Panc1 (cell line): ENCODE measurements around the gene KLHL35. TPM values are rescaled to one million over a fixed set of nuclear protein-coding genes. Genes with fewer than 3 reads are reported as not detected.

Source experiments
- ATAC-seq: fragments of 200-7000 bp; cut with Tn5 transposase; 2 replicates; pipeline ENCODE4 v1.9.1; 2020; ENCODE audit warnings: mild to moderate bottlenecking, moderate library complexity
- BruUV-seq: library from RNA; stranded (reverse); fragments of 400-500 nt; replicated peaks from 2 replicates; lab custom pipeline; 2021; lab: Mats Ljungman, UMichigan
- CTCF ChIA-PET: fragments of 300-600 bp; sonication (Branson Sonifier 250); formaldehyde crosslinking; loops from one replicate; lab custom pipeline; 2022; ENCODE audit warnings: antibody characterized with exemption; lab: Charles Lee
- POLR2A ChIA-PET: fragments of 300-600 bp; sonication (Branson Sonifier 250); formaldehyde crosslinking; loops from one replicate; lab custom pipeline; 2022; ENCODE audit warnings: antibody characterized with exemption; lab: Charles Lee
- DNase-seq: peaks from one replicate; pipeline ENCODE4 v3.0.0-alpha.2; 2010; ENCODE audit warnings: low read depth, low spot score
- H3K27ac ChIP-seq: 2 replicates; pipeline ENCODE4 v1.5.1; 2011; ENCODE audit warnings: mild to moderate bottlenecking, low read length, inconsistent platforms
- H3K27me3 ChIP-seq: fragments of 200-500 bp; sonication (Bioruptor generic); 2 replicates; pipeline ENCODE4 v1.6.0; 2014; ENCODE audit warnings: low read length, inconsistent platforms; ENCODE audit not compliant: control insufficient read depth, insufficient read depth
- H3K36me3 ChIP-seq: fragments of 200-500 bp; sonication (Bioruptor generic); 2 replicates; pipeline ENCODE4 v1.5.1; 2014; ENCODE audit warnings: inconsistent platforms, mild to moderate bottlenecking, low read length, moderate library complexity; ENCODE audit not compliant: control insufficient read depth, insufficient read depth
- H3K4me1 ChIP-seq: 2 replicates; pipeline ENCODE4 v1.5.1; 2011; ENCODE audit warnings: inconsistent platforms, mild to moderate bottlenecking, low read length, moderate library complexity; ENCODE audit not compliant: control insufficient read depth, insufficient read depth
- H3K4me3 ChIP-seq, 2 experiments: 2 replicates each; pipeline ENCODE4 v1.5.1; 2011 to 2012; ENCODE audit warnings: low read depth in 2 of 2, low read length in 2 of 2, mild to moderate bottlenecking in 2 of 2, inconsistent platforms in 1 of 2, moderate library complexity in 1 of 2
- H3K9me3 ChIP-seq: fragments of 200-500 bp; sonication (Bioruptor generic); 2 replicates; pipeline ENCODE4 v1.5.1; 2014; ENCODE audit warnings: low read depth, mild to moderate bottlenecking, inconsistent platforms, low read length, moderate library complexity; ENCODE audit not compliant: control insufficient read depth, insufficient read depth
- POLR2AphosphoS5 ChIP-seq: IDR thresholded peaks from 2 replicates; pipeline ENCODE4 v1.6.1; 2012; ENCODE audit warnings: mild to moderate bottlenecking, low read depth, low read length, moderate library complexity
- SIN3A ChIP-seq: IDR thresholded peaks from 2 replicates; pipeline ENCODE4 v1.6.1; 2012; ENCODE audit warnings: low read depth, mild to moderate bottlenecking, low read length, moderate library complexity, borderline replicate concordance; ENCODE audit not compliant: insufficient read depth
- TCF7L2 ChIP-seq: IDR thresholded peaks from 2 replicates; pipeline ENCODE4 v1.6.1; 2011; ENCODE audit warnings: mild to moderate bottlenecking, low read depth, low read length, inconsistent platforms
- in situ Hi-C: cut with HindIII; loops from 2 replicates; pipeline ENCODE4 v1.10.0; 2016; ENCODE audit warnings: low sequenced_read_pairs, low pct_unique_long_range_greater_than_20kb
- intact Hi-C: fragments of 100-400 bp; cut with micrococcal nuclease; formaldehyde crosslinking; loops from one replicate; pipeline ENCODE4 v1.10.0; 2022; ENCODE audit not compliant: unreplicated experiment
- total RNA-seq: library from RNA; stranded (reverse); gene quantifications from one replicate; pipeline ENCODE4 v1.2.1, GENCODE V29; 2021; ENCODE audit not compliant: unreplicated experiment
- TF ChIP-seq, protein P1 (sequence below), 2 experiments: IDR thresholded peaks; 2 replicates each; pipeline ENCODE4 v1.6.1; 2011 to 2012; ENCODE audit warnings: low read depth in 2 of 2, control low read depth in 1 of 2, low read length in 1 of 2, mild to moderate bottlenecking in 1 of 2, moderate library complexity in 1 of 2; ENCODE audit not compliant: insufficient read depth in 1 of 2
- TF ChIP-seq, protein P2 (sequence below): fragments of 450-650 bp; IDR thresholded peaks from 2 replicates; pipeline ENCODE4 v1.5.1; 2017; ENCODE audit warnings: mild to moderate bottlenecking

The KLHL35 gene
- total RNA-seq, 1 experiment from 2014 or later, result 10.9 TPM

DNA sequence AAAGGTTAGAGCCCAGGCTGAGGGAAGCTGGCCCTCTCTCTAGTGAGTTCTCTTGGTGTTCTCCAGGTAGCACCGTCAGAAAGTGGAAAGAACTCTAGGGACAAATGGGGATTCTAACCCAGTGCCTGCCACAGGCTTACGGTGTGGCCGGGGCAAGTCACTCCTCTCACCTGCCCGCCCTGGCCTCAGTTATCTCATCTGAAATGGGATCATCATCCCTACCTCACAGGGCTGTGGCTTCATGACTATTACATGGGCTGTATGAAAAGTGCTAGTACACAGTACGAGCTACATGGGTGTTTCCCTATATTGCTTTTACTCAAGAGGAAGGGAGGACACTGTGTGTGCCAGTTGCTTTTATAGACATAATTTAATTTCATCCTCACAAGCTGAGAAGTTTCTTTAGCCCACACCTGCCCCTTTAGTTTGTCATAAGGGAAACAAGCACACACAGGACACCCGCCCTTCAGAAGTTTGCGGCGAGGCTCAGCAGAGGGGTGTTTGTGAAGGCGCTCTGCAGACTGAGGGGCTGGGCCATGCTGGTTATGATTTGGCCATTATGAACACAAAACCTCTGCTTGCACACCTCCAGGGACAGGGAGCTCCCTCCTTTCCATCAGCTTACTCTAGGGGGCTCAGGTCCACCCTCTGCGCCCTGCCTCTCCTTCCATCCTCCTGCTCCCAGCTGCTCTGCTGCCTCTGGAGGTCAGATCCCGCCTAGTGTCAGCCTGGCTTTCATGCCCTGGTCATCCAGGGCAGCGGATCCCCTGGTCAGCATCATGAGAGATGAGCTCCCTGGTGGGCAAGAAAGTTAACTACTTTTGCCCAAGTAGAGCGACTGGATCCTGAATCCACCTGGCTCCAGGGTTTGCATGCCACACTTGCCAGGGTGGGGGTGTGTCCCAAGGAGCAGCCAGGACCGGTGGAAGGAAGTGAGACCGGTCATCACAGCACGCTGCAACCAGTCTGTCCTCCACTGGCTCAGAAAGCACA is 1.2 kb downstream of the KLHL35 start:
- no peak for ATAC-seq
- CTCF ChIA-PET, result interaction anchor here (1.0 kb wide), 2 partner anchors 19 to 43 kb away, joined by 3 to 4 read pairs; no protein-coding TSS in a partner anchor

GRCh38 chr11:75430714-75431532 is 2.1 kb downstream of the KLHL35 start:
- intact Hi-C loops (no loop called here), in situ Hi-C loops (no loop called here)
- TF ChIP-seq, protein P1, sequence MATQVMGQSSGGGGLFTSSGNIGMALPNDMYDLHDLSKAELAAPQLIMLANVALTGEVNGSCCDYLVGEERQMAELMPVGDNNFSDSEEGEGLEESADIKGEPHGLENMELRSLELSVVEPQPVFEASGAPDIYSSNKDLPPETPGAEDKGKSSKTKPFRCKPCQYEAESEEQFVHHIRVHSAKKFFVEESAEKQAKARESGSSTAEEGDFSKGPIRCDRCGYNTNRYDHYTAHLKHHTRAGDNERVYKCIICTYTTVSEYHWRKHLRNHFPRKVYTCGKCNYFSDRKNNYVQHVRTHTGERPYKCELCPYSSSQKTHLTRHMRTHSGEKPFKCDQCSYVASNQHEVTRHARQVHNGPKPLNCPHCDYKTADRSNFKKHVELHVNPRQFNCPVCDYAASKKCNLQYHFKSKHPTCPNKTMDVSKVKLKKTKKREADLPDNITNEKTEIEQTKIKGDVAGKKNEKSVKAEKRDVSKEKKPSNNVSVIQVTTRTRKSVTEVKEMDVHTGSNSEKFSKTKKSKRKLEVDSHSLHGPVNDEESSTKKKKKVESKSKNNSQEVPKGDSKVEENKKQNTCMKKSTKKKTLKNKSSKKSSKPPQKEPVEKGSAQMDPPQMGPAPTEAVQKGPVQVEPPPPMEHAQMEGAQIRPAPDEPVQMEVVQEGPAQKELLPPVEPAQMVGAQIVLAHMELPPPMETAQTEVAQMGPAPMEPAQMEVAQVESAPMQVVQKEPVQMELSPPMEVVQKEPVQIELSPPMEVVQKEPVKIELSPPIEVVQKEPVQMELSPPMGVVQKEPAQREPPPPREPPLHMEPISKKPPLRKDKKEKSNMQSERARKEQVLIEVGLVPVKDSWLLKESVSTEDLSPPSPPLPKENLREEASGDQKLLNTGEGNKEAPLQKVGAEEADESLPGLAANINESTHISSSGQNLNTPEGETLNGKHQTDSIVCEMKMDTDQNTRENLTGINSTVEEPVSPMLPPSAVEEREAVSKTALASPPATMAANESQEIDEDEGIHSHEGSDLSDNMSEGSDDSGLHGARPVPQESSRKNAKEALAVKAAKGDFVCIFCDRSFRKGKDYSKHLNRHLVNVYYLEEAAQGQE (IDR thresholded peaks at IDR 0.05; ENCODE audit: insufficient read depth in 1 of 2, low read depth in 2 of 2, low read length in 1 of 2), result no peak
- TF ChIP-seq SIN3A (no peak), TCF7L2 (no peak), POLR2AphosphoS5 (no peak)
- Histone ChIP-seq H3K27ac (peak overlapping the region; percentile 89), H3K36me3 (no peaks in the 10 kb centered on the region), H3K27me3 (no peaks in the 10 kb centered on the region), H3K4me1 (peaks cover 20% of the 10 kb centered on the region), H3K9me3 (no peaks in the 10 kb centered on the region), H3K4me3 (peak overlapping the region; percentile 53 to 78)
- CTCF ChIA-PET, result no interaction called here
- no TSS peak for BruUV-seq
- POLR2A ChIA-PET, result no interaction called here
- DNase-seq (no peak), ATAC-seq (no peak)

More for the DNA sequence above, 1.2 kb downstream of the KLHL35 start:
- no peaks in the 10 kb centered on the region for H3K27me3 ChIP-seq
- no peak for DNase-seq
- TF ChIP-seq, protein P2, sequence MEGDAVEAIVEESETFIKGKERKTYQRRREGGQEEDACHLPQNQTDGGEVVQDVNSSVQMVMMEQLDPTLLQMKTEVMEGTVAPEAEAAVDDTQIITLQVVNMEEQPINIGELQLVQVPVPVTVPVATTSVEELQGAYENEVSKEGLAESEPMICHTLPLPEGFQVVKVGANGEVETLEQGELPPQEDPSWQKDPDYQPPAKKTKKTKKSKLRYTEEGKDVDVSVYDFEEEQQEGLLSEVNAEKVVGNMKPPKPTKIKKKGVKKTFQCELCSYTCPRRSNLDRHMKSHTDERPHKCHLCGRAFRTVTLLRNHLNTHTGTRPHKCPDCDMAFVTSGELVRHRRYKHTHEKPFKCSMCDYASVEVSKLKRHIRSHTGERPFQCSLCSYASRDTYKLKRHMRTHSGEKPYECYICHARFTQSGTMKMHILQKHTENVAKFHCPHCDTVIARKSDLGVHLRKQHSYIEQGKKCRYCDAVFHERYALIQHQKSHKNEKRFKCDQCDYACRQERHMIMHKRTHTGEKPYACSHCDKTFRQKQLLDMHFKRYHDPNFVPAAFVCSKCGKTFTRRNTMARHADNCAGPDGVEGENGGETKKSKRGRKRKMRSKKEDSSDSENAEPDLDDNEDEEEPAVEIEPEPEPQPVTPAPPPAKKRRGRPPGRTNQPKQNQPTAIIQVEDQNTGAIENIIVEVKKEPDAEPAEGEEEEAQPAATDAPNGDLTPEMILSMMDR, result no peak
- TF ChIP-seq SIN3A (no peak), POLR2AphosphoS5 (no peak), TCF7L2 (no peak)
- TF ChIP-seq, protein P1 (IDR thresholded peaks at IDR 0.05; ENCODE audit: insufficient read depth in 1 of 2, low read depth in 2 of 2, low read length in 1 of 2), result no peak
- BruUV-seq, result no TSS peak
- H3K27ac ChIP-seq, result no peak overlapping the region
- H3K36me3 ChIP-seq, result no peaks in the 10 kb centered on the region
- in situ Hi-C loops, result no loop called here
- intact Hi-C loops, result no loop called here
- H3K9me3 ChIP-seq, result no peaks in the 10 kb centered on the region
- peaks cover 20% of the 10 kb centered on the region for H3K4me1 ChIP-seq
- no peak overlapping the region for H3K4me3 ChIP-seq
- POLR2A ChIA-PET, result interaction anchor here (0.7 kb wide), 1 partner anchor 623 kb away, joined by 8 read pairs; no protein-coding TSS in a partner anchor
